Kidney (tissue), 14 donors: ENCODE measurements around the gene DCTN2. TPM values are rescaled to one million over a fixed set of nuclear protein-coding genes. Genes with fewer than 3 reads are reported as not detected.
A peak's percentile ranks its signal among the peaks of the same experiment; 100 is the strongest.

Experiments used
- DNase-seq, 5 donors: peaks; one replicate each; pipeline ENCODE4 v3.0.0-alpha.2; 2013 to 2020
- FAIRE-seq: peaks from 2 replicates; lab custom pipeline; 2012; peaks lifted over from hg19 to GRCh38; lab: Jason Lieb, UNC
- H3K27ac ChIP-seq, 2 donors: one replicate each; pipeline ENCODE4 v1.7.0; 2013; ENCODE audit warnings: low read depth in 2 of 2, low read length in 2 of 2, inconsistent platforms in 1 of 2
- H3K27me3 ChIP-seq: one replicate; pipeline ENCODE4 v1.7.1; 2013; ENCODE audit warnings: low read length, inconsistent platforms; ENCODE audit not compliant: control insufficient read depth, insufficient read depth
- H3K36me3 ChIP-seq, 3 donors: one replicate each; pipeline versions ENCODE4 v1.7.0 to v1.7.1; 2013; ENCODE audit warnings: low read length in 3 of 3, control low read depth in 1 of 3, inconsistent platforms in 1 of 3; ENCODE audit not compliant: insufficient read depth in 3 of 3, control insufficient read depth in 2 of 3
- H3K4me1 ChIP-seq, 3 donors: one replicate each; pipeline versions ENCODE4 v1.7.0 to v1.7.1; 2013; ENCODE audit warnings: low read length in 3 of 3, inconsistent platforms in 1 of 3, low read depth in 1 of 3; ENCODE audit not compliant: control insufficient read depth in 2 of 3, insufficient read depth in 2 of 3
- H3K4me3 ChIP-seq, 3 donors: one replicate each; pipeline versions ENCODE4 v1.7.0 to v1.8.1; 2013; ENCODE audit warnings: low read length in 3 of 3, control low read depth in 1 of 3, inconsistent platforms in 1 of 3
- H3K9ac ChIP-seq, 3 donors: one replicate each; pipeline versions ENCODE4 v1.7.0 to v1.7.1; 2013; ENCODE audit warnings: low read length in 3 of 3, control low read depth in 1 of 3, inconsistent platforms in 1 of 3
- H3K9me3 ChIP-seq, 3 donors: one replicate each; pipeline versions ENCODE4 v1.7.0 to v1.7.1; 2013; ENCODE audit warnings: low read length in 3 of 3, control low read depth in 1 of 3, inconsistent platforms in 1 of 3; ENCODE audit not compliant: control insufficient read depth in 2 of 3, insufficient read depth in 1 of 3
- CTCF ChIP-seq: IDR thresholded peaks from 3 replicates; pipeline ENCODE4 v1.5.1; 2012; ENCODE audit warnings: mild to moderate bottlenecking, moderate library complexity, borderline replicate concordance; ENCODE audit not compliant: insufficient read depth; ENCODE audit errors: extremely low read depth
- intact Hi-C: fragments of 100-400 bp; cut with DNase I; formaldehyde crosslinking; loops from one replicate; pipeline ENCODE4 v1.11.1; 2022
- polyA plus RNA-seq: library from polyadenylated mRNA; stranded (reverse); fragments of 350-450 nt; fragmentation: Illumina TruSeq; extraction: RNeasy Lipid Tissue Mini Kit (QIAGEN cat#74804); gene quantifications from one replicate; pipeline ENCODE4 v1.2.3, GENCODE V29; 2014; ENCODE audit warnings: low read depth, low replicate concordance; ENCODE audit not compliant: insufficient read depth
- total RNA-seq: library from RNA; stranded (reverse); fragmentation: NEBNext Ultra II Directional; extraction: Animal tissue kit (Norgen Biotek cat#: 25700); gene quantifications from one replicate; pipeline ENCODE4 v1.2.1, GENCODE V29; 2021
- donor health status: control.
- donor health status: control.
- donor health status: control.
- donor health status: control.
- donor health status: control.
- donor health status: DM: yes; HTN: yes; CAD: no.
- donor health status: Normal renal cell carcinoma (clear cell type).

DCTN2 gene
- total and polyA plus RNA-seq, 2 donors from 2014 or later: 110 to 133 TPM

GRCh38 chr12:57549203-57549908 is 2.4 kb upstream of the DCTN2 start:
- Histone ChIP-seq H3K9me3 (no peaks in the 10 kb centered on the region), H3K36me3 (no peaks in the 10 kb centered on the region), H3K27ac (no peak overlapping the region), H3K4me1 (peaks cover 0 to 14% (median 14%) of the 10 kb centered on the region in 3 donors), H3K9ac (peak overlapping the region in 1 of 3 donors; percentile 54), H3K27me3 (peaks cover 14% of the 10 kb centered on the region), H3K4me3 (peak overlapping the region in 1 of 3 donors; percentile 52)
- FAIRE-seq (no peak), DNase-seq (no peak)
- no peak for TF ChIP-seq CTCF
- intact Hi-C loops: no loop called here

GRCh38 chr12:57548488-57548887 is 1.5 kb upstream of the DCTN2 start:
- Histone ChIP-seq H3K4me1 (peaks cover 0 to 14% (median 14%) of the 10 kb centered on the region in 3 donors), H3K4me3 (no peak overlapping the region), H3K27me3 (peaks cover 14% of the 10 kb centered on the region), H3K9me3 (no peaks in the 10 kb centered on the region), H3K9ac (no peak overlapping the region), H3K36me3 (no peaks in the 10 kb centered on the region), H3K27ac (no peak overlapping the region)
- DNase-seq: no peak
- intact Hi-C loops: no loop called here
- FAIRE-seq: no peak
- TF ChIP-seq CTCF: no peak

GRCh38 chr12:57548013-57548315 is 972 bp upstream of the DCTN2 start:
- intact Hi-C loops: no loop called here
- no peak for FAIRE-seq
- peaks cover 14% of the 10 kb centered on the region for H3K27me3 ChIP-seq
- no peak for DNase-seq
- TF ChIP-seq CTCF: no peak
- no peaks in the 10 kb centered on the region for H3K9me3 ChIP-seq
- H3K4me3 ChIP-seq: no peak overlapping the region
- no peak overlapping the region for H3K27ac ChIP-seq
- H3K36me3 ChIP-seq: no peaks in the 10 kb centered on the region
- peaks cover 0 to 14% (median 14%) of the 10 kb centered on the region in 3 donors for H3K4me1 ChIP-seq
- no peak overlapping the region for H3K9ac ChIP-seq
